Endometrial microvascular endothelial cells (primary cell): ENCODE data around the gene ACTL10. TPM values are rescaled to one million over a fixed set of nuclear protein-coding genes. Genes with fewer than 3 reads are reported as not detected.

Experiments
- in situ Hi-C: cut with HindIII; loops from 2 replicates; pipeline ENCODE4 v1.10.0; 2017; ENCODE audit warnings: low sequenced_read_pairs, low pct_unique_long_range_greater_than_20kb; ENCODE audit errors: inconsistent ontology term
- total RNA-seq: library from RNA; depleted of rRNA; stranded (reverse); fragments of >200 nt; gene quantifications from one replicate; pipeline ENCODE4 v1.2.3, GENCODE V29; 2015; ENCODE audit errors: inconsistent ontology term

ACTL10 gene
- total RNA-seq, 1 donor from 2014 or later = 2.1 TPM

DNA sequence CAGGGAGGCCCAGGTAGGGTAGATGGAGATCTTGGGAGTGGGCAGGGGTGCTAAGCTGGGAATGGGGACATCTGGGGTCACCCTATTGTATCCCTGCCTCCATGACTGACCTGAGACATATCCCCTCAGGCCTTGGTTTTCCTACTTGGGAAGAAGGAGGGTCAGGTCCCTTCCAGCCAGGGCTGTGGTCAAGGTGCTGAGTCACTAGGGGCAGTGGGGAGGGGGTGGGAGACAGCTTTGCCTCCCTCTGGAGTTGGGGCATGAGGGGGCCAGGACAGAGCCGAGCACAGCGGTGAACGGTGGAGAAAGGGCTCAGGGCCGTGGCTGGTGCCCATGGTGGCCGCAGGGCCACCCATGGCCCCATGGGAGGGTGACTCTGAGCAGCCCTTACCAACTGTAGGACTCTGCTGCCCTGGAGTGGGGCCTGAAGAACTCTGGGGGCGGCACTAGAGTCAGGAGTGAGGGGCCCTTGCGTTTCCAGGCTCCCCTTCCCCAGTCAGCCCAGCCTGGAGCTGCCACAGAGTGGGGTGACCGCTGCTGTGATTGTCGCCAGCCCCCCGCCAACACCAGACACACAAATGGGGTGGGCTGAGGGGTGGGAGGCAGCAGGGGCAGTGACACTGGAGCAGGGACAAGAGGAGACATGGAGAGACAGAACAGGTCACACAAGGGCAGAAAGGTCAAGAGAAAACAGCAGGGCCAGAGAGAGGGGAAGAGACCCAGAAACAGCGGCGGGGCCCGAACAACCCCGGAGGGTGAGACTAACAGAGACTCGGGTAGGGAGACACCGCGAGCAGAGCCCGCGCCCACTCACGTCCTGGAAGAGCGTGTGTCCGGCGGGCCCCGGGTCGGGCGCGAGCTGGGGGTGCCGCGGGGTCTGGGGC lies 6.9 kb downstream of the ACTL10 start:
- in situ Hi-C loops = no loop called here

DNA sequence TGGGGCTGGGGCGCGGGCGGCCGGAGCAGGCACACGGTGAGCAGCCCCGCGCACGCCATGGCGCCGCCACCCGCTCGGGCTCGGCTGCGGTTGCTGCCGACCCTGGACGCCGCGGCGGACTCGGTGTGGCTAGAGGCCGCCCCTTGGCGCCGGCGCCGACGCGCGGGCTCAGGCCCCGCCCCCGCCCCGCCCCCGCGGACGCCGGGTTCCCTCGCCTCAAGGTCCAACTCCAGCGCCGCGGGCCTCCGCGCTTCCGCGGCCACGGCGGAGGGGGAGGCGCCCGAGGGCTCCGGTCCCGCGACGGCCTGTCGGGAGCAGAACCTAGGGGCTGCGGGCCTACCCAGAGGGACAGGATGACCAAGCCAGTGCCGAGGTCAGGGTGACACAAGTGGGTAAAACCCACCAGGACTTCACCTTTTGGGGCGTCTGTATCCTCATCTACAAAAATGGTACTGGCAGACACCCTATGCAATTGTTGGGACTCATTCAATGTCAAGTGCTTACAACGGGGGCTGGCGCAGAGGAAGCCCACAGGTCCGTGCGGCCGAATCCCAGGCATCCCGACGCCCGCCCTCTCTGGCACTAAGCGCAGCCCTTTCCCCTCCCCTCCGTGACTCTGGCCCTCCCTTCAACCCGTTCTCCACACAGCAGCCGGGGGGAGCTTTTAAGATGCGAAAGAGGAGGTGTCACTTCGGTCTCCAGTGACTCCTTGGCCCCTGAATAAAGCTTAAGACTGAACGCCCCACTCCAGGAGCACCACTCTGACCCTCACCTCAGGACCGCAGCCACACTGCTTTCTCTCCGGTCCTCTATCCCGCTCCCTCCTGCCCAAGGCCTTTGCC lies 7.8 kb downstream of the ACTL10 start, which contains the start of gene NECAB3:
TSS of gene NECAB3 (minus strand) at position 135 of the 842 bp plus-strand sequence. CDS start at position 59, 76 bp downstream.
- in situ Hi-C loops = no loop called here

DNA sequence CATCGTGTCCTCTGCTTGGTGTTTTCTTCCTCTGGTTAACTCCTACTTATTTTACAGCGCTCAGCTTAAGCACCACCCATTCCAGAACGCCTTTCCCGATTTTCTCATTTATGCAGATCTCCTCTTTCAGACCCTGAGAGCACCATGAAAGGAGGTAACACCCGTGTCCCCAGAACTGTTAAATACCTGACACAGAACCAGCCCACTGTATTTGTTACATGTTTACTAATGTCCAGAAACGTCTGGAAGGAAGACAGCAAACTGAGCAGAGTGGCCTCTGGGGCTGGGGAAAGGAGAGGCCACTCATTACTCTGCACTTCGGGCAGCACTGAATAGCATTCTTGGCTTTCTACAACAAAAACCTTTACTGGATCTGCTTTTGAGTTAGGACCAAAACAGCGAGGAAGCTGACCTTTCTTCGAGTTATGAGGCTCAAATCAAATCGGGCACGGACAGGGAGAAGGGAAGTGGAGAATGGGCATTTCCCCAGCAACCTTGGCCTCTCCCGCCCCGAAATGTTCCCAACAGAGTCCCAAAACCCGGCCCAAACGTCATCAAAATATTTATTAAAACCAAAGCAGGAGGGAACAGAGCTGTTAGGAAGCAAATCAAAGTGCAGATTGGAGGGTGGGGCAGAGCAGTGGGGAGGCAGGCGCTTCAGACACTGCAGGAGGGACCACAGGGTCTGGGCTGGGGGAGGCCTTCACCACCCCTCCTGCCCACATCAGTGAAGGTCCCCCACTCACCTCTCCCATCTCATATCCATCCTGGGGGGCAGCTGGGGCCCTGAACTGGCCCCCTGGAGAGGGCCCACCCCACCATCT lies 8.6 kb downstream of the ACTL10 start:
- in situ Hi-C loops = no loop called here

DNA sequence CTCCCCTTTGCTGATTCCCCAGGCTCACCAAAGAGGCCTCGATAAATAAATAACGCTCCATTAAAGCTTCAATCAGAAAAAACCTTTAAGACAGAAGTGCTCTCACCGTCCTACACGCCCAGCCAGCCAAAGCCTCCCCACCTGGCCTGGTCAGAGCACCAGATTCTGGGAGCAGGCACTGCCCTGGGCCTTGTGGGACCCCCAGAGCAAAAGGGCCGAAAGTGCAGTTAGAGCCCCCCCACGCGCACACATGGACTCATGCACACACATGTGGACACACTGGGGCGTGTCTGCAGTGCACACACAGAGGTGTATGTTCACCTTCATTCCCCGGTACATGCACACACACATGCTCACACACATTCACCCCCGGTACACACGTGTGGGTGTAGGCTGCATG lies 9.4 kb downstream of the ACTL10 start:
- in situ Hi-C loops = no loop called here

DNA sequence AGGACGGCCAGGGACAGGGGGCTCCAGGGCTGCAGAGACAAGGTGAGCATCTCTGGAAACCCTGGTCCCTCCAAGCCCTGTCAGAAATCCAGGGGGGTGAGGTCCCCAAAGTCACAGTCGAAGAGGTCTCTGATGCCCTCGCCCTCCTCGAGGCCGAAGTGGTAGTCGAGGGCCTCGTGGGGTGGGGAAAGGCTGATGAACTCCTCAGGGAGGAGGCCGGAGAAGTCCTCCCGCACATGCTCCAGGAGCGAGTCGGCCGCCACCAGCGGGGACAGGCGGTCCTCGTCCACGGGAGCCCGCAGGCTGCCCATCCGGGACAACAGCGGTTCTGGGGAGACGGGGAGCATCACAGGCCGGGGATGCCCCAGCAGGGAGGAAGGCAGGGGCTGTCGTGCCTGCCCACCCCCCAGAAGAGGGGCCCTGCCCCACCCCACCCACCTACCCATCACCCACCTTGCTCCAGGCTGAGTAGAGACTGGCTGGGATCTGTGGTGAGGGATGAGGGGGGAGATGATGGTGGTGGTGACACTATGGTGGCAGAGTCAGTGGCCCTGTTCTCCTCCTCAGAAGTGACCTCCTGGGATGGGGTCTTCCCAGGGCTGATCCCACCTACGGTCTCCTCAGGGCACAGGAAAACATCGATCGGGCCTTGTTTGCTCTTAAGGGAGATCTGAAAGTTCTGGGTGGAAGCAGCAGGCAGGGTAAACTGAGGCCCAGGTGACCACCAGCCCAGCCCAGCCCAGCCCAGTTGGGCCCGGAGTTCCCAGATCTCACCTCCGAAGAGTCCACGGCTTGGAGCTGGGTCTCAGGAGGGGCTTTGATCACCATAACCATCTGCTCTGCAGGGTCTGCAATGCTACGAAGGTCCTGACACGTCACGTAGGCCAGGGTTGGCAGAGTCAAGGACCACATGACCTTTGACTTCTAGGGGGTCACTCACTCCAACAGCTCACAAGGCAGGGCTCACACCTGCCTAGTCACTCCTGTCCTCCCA lies 10.2 kb downstream of the ACTL10 start:
- in situ Hi-C loops = no loop called here

DNA sequence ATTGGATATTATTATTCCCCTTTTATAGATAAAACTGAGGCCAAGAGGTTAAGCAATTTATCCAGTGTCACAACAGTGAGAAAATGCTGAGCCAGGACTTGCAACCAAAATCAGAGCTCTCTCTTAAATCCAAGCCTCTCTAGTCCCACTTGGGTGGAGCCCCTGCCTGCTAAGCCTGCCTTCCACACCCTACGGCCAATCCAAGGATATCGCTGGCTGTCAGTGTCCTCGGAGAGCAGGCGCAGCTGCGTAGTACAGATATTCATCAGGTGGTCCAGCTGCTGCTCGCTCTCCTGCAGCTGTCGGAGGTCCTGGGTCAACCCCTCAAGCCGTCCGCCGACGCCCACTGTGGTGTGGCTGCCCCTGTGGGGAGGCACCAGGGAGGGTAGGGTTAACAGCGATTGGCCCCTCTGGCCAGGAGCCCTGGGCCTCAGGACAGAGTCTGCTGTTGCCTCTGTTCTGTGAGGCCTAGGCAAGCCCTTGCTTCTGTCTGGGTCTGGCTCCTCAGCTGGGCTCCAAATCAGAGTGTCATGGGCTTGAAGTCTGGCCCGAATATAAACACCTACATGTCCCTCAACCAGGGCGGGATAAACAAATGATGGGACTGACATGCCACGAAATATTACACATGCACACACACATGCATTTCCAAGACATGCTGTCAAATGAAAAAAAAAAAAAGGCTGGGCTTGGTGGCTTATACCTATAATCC lies 11.4 kb downstream of the ACTL10 start:
- in situ Hi-C loops = no loop called here

DNA sequence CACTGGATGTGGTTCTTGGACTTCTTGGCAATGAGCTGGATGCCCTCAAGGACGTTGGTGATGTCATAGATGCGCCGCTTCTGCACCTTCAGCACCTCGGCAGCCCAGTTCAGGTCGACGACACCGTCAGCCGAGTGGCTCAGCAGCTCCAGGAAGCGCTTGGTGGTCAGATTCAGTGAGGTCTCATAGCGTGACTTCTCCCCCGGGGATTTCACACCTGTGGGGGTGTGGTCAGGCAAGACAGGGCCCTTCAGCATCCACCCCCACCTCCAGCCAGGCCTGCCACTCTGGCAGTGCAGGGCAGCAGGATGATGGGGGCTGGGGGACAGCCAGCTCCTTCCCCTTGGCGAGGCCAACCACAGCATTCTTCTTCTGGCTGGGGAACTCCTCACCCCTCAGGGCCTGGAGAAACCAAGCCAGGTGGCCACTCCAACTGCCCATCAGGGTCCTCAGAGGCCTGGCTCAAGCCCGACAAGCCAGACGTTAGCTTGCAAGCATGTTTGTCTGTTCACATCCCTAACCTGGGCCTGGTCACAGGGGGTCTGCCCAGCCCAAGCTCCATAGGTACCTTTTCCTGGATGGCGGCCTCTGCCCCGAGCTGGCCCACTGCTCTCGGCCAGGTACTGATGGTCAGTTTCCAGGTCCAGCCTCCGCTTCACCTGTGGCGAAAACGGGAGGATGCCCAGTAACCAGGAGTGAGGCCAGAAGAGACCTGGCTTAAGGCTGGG lies 13.2 kb downstream of the ACTL10 start:
- in situ Hi-C loops = no loop called here

DNA sequence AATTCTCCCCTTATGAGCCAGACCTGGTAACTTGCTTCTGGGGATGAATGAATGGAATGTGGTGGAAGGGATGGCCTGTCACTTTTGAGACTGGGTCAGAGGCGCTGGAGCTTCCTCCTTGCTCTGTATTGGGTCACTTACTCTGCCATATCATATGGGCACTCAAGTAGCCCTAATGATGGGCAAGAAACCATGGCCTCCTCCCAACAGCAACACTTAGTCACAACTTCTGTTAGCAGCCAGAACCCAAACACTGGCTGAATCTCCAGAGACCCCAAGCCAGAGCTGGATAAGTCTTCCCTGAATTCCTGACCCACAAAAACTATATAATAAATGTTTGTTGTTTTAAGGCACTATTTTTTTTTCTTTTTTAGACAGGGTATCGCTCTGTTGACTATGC lies 13.9 kb downstream of the ACTL10 start:
- in situ Hi-C loops = no loop called here

DNA sequence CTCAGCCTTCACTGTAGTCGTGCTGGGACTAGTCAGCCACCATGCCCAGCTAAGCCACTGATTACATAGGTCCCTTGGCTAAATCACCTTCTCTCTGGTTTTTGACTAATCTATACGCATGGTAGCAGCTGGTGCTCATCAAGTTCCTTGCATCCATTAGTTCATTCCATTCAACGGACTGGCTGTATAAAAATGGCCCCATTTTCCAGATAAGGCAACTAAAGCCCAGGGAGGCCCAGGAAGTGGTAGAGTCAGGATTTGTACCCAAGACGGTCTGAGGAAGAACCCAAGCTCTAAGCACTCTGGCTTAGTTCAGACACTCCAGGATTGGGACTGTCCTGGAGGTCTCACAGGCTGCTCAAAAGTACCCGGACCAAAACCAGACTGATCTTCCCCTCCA lies 14.5 kb downstream of the ACTL10 start:
- in situ Hi-C loops = no loop called here

DNA sequence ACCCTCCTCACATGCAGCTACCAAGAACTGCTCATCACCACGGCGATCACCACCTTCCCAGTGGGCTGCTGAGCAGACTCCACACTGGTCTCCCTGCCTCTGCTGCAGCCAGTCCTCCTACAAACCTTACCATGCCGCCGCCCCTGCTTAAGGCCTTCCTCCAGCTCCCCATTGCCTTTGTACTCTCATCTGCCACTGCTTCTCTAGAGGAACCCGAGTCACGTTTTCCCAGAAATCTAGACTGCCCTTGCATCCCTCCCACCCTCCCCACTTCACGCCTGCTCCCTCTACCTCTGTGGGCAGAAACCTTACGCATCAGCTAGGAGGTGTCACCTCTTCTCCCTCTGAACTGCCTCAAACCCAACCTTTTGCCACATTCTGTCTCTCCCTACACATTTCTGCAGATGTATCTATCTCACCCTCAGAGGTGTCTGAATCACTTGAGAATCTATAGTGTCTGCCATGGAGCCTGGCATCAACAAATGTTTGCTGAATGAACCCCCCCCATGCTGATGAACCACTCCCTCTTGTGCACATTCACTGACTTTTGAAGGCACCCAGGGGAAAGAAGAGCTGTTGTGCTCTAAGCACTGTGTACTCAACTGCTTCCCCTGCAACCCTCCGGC lies 15.1 kb downstream of the ACTL10 start:
- in situ Hi-C loops = no loop called here

DNA sequence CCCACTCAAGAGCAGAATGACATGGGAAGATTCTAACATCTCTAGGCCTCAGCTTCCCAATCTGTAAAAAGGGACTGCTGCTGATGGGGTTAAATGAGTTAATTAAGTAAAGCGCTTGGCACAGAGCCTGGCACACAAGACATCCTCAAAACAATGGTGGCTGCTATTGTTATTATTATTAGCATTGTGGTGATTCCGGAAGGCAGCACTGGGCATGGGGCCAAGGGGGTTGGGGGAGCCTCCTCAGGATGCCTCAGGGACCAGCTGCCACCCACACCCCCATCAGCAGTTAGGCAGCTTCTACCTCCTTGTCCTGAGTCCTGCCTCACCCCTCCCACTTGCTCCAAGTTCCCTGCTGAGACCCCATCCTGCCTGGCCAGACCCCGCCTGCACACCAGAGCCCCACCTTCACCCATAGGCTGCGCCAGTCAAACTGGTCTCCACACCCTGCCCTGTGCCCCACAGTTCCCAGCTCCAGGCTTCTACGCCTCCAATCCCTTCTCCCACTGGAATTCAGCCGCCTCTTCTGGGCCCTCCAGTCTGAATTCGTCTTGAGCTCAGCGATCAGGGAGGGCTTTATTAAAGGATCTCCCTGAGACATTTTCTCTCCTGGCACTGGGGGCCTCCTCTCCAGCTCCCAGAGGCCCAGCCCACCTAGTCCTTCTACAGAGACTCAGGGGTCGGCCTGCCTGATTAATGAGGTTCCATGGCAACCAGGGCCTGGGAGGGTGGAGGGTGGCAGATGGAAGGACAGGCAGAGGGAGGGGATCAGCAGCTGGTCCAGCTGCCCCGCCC lies 18.0 kb downstream of the ACTL10 start:
- in situ Hi-C loops = no loop called here

DNA sequence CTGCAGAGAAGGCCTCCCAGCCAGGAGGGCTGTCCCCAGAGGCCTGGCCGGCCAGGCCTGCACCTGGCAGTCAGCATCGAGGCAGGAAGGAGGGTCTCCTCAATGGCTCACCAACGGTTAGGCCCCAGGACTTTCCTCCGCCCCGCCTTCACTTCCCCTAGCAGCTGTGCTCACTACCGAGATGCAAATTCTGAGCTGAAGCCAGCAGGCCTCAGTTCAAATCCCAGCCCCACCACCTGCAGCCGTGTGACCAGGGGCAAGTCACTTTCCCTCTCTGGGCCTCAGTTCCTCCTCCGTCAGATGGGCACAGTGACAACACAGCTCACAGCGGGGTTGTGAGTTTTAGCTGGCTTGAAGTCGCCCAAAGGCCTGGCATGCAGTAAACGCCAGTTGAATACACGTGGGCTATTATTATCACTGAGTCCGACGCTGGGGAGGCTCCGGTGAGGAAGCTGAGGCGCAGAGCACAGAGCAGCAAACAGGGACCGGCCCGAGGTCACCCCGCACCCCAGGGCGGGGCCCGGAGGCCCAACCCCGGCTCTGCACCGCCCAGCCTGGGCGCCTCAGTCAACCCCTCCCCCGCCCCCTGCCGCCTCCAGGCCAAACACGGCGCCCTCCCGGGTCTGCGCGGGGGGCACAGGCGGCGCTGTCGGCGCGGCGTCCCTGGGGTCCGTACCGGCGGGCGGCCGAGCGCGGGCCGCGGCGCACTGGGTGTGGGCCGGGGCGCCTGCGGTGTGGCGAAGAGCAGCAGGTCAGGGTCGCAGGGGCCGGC lies 18.8 kb downstream of the ACTL10 start:
- in situ Hi-C loops = no loop called here

DNA sequence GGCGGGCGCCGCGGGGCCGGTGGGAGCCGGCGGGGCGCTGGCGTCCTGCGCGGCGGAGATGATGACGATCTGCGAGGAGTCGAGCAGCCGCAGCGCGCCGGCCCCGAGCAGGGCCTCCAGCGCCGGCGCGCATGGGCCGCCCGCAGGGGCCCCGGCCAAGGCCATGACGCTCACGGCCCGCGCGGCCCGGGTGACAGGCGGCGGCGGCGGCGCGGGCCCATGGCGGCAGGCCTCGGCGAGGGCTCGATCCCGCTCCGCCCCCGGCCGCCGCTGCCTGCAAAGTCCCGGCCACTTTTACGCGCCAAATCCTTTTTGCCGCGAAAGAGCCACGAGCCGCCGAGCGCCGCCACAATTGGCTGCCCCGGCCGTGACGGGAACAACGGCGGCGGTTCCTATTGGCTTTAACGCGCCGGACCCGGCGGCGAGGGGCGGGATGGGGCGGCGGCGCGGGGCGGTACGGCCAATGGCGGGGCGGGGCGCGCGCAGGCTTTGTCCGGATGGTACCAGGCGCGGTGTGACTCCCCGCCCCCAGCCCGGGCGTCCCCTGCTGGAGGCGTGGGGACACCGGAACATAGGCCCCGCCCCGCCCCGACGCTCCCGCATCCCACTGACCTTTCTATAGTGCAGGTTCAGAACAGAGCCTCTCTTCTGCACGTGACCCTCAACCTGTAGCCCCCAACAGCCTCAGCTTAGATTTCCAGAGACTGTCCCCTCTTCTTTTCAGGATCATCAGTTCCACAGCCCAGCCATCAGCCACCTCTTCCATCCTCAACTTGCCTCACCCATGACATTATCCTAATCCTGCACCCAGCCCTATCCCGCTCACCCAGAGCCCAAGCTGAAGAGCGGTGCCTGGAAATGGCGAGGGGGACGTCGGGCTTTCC lies 19.6 kb downstream of the ACTL10 start, which contains the start of gene E2F1:
TSS of gene E2F1 (minus strand) at position 286 of the 884 bp plus-strand sequence. CDS start at position 165, 121 bp downstream.
- in situ Hi-C loops = no loop called here

DNA sequence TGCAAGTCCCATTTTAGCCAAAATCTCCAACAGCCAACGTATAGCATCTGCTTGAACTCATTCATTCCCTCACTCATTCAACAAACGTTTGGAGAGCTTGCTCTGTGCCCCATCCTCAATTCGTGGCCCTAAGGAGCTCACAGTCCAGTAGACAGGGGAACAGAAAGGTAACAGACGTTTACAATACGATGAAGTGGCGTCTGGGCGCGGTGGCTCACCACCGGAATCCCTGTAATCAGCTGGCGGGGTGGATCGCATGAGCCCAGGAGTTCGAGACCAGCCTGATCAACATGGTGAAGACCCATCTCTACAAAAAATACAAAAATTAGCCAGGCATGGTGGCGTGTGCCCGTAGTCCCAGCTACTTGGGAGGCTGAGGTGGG lies 20.2 kb downstream of the ACTL10 start:
- in situ Hi-C loops = no loop called here
